Activated T-helper 1 cell treated with anti-CD3 and anti-CD28 coated beads, Interleukin-2, amount 50 U/mL, for 16 hours (primary cell): ENCODE measurements around the gene KCNC2.
"Not testable (repeated sequence)": the region's sequence is repeated elsewhere in the genome, so short reads cannot be mapped to it uniquely, and the experiment has no call there.

ENCODE experiments used
- DNase-seq, 2 donors: peaks; one replicate each; pipeline ENCODE4 v3.0.0-alpha.2; 2020; ENCODE audit warnings: low read depth in 1 of 2, low spot score in 1 of 2

The KCNC2 gene

DNA sequence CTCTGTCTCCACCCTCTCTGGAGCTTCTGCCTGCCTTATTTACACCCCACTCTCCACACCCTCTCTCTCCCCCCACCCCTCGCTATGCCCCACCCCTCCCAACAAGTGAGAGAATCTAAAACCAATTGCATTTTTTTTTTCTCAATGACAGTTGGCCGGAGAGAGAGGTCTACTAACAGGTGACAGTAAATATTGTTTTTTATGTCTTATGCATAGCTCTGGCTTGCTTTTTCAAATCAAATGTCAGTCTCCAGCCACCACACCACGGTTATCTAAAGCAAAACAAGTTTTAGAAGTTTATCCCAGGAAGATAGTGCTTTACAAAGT is at the start of gene KCNC2:
Gene KCNC2, minus strand, starts transcription at position 28 of the 327 bp plus-strand sequence.
- DNase-seq = no peak

DNA sequence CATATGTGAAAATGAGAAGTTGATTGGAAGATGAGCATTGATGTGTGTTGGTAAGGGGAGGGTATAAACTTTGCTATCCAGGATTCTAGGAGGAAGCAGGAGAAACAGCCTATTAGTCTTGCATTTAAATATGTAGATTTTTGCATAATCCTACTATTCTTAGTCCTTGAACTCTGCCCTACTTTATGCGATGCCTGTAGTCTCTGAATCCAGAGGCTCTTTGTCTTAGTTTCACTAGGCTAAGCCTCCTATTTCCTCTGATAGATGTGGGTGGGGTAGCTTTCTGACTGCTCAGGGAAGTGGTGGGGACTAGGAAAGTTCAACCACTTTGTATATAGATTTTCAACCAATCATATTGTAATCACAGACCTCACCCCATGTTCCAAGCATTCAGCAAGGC is 49.5 kb upstream of the KCNC2 start:
- DNase-seq = no peak

DNA sequence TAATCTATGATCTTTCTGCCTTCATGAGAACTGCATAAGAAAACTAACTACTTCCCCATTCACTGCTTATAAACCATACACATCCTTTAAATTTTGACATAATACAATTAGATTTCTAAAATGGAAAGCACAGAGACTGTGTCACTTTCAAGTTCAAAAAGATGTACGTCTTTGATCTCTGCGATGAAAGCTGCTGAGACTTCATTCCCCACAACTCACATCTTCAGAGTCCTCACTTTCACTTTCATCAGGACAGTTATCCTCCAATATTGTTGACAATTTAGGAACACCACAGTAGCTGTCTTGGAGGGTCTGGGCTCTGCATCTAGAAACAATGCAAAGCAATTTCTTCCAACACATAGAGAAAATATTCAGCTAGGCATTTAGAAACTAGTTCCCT is 47.9 kb upstream of the KCNC2 start:
- no peak for DNase-seq

DNA sequence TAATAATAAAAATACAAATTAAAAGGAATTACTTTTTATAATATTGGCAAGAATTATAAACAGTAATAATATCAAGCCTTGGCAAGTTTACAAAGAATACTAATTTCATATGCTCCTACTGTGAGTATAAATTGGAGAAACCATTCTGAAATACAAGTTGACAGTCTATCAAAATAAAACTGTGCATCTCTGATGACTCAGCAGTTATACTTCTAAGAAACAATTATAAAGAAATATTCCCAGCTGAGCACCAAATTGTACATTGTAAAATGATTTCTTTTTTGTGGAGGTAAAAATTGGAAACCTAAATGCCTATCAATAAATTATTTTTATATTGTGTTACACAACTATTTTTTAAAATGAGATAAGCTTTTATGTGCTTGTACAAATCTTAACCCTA is 35.5 kb upstream of the KCNC2 start:
- no peak for DNase-seq

DNA sequence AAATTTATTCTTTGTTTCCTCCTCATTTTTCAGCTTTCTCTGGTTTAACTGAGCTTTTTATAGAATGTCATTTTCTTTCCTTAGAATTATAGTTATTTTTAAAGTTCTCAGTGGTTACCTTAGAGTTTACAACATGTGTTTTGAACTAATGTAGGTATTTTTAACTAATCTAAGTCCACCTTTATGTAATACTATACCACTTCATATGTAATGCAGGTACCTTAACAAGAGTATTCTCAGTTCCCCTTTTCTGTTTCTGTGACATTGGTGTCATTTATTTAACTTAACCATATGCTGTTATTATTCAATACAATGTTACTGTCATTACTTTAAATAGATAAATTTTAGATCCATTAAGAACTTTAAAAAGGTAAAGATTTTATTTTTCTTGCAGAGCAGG is 30.3 kb upstream of the KCNC2 start:
- no peak for DNase-seq

DNA sequence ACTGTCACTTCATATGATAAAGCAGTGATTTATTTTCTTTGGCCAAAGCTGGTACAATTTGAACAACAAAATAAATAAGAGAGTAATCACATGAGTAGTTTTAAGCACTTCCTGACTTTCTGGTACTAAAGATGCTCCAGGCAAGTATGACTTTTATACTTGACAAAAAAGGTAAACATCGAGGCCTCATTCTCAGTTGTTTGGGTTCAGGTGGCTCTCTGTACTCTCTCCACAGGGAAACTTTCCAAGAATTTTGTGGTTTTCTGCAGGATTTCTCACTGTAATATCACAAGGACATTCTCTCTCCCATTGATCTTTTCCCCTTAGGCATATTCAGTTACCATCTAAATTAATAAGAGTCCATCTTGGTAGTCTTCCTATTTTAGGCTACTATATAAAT is 26.6 kb upstream of the KCNC2 start:
- DNase-seq = no peak

DNA sequence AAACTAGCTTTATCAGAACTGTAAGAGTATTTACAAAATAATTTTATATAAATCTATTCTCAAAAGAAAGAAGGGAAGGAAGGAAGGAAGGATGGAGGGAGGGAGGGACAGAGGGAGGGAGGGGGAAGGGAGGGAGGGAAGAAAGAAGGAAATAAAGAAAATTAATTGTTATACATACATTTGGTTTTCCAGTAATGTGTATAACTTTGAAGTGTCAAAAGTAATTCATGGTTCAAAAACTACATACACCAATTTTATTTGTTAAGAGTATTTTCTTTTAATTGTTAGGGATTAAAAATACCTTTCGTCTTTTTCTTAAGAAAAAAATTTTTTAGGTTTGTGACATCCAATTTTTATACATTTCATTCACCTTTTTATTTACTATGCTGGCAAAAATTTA is 17.5 kb upstream of the KCNC2 start:
- no peak for DNase-seq

DNA sequence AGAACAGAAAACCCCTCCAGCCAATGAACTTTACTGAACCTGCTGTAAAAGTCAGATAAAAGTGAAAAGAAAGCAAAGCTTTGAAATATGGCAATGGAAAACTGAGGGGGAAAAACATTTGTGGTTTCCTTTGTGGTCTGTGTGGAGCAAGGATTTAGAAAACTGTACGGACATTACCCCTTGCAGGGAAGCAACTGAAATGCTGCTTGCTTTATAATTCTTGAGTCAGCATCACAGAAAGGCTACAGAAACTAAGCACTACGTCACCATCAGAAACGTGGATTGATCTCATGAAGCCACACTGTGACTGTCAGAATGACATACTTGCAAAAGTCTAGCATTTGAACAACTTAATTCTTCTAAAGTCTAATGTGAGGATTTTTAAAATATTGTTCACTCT is 2.4 kb upstream of the KCNC2 start:
- no peak for DNase-seq

DNA sequence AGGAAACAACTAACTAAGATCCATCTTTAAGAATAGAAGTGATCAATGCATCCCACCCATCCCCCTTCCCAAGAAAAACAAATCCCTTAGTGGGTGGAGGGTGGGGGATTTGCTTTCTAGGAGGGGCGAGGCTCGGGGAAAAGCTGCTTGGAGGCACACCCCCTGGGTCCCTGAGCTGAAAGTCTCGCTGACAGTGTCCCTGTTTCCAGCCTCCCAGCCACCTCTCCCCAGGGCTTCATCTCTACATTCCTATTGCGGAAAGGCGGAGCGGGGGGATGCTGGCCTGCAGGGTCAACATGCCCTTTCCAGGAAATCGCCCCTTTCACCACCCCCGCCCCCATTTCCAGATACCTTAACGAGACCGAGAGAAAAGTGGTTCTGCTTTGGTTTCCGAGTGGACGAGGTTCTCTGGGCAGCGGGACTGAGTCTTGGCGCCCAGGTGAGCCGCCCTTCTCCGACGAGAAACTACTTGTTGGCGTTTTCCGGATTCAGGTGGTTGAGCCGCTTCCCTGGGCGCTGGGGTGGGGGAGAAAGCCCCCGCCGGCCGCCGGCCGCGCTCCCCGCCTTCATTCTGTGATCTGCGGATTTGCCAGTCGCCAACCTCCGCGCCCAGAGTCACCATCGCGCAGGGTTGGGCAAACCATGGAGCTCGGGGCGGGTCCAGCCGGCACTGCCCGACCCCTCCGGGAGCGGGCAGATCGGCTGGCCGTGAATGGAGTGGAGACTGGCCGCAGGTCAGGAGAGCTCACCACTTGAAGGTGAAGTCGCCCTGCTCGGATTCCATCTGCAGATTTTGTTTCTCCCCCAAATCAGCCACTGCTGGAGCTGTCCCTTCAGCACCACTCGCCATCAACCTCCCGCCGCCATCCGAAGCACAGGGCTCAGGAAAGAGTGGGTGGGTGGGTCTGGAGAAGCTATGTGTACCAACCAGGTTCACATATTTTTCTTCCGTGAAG is 505 bp downstream of the KCNC2 start:
- no peak for DNase-seq

DNA sequence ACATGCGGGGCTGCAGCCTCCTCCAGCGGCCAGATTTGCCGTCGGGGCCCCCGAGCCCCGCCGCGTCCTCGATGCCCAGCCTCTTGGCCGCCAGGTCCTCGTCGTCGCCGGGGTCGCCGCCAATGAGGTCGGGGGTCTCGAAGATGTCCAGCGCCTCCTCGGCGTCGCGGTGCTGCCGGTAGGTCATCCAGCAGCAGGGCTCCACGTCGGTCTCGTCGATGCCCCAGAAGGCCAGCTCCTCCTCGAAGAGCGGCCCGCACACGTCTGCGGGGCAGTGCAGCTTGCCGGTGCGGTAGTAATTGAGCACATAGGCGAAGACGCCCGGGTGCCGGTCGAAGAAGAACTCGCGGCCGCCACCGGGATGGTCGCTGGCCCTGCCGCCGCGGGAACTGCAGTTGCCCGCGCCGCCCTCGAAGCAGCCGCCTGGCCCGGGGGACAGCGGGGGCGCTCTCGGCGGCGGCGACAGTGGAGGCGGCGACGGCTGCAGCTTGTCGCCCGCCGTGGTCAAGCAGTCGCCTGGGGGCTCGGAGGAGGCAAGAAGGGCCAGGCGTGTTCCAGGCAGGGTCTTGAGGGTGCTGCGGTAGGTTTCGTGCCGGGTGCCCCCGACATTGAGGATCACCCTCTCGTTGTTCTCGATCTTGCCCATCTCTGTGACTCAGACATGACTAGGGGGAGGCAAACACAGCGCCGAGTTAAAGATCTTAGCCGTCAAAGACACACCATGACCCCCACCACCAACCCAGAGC is 2.1 kb downstream of the KCNC2 start:
- no peak for DNase-seq

DNA sequence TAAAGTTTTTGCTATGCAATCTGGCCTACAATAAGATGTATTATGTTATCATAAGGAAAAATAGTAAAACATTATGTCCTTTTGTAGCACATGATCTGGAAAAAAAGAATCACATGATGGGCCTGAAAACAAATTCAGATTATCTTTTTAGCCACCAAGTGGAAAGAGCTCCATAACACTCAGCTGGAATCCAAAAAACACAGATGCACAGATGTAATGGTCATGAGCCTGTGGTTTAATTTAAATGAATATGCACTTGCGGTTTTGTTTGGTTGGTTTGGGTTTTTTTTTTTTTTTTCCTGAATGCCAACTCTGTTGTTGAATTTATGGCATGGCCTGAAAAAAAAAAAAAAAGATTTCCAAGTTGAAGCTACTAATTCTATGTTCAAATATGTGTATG is 4.1 kb downstream of the KCNC2 start:
- no peak for DNase-seq

DNA sequence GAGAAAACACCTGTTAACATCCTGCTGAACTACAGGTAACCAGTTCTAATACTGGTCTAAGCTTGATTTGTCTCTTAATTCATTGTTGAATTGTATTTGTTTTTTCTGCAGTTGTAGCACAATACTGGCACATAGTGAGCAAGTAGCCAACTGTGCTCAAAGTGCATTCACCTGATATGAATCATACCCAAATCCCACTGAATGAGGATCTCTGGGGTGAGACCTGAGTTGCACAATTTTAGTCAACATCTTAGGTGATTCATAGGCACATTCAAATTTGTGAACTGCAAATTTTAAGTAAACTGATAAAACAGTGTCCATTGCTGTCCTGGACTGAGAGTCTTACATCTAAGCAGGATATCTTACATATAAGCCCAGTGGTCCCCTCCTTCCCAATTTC is 12.8 kb downstream of the KCNC2 start:
- no peak for DNase-seq

DNA sequence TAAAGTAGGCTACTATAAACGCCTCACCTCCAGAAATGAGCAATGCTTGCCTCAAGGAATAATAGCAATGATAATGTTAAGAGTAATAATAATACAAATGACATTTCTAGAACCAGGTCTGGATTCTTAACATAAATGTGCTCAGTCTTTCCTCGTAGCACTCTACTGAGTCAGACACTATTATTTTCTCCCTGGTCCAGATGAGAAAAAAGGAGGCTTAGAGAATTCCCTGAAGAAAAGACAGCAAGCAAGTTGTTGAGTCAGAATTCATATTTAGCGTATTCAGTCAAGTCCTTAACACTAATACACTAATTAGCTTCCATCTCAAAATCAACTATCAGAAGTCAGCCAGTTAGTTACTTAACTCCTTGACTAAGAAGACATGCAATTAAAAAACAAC is 13.2 kb downstream of the KCNC2 start:
- no peak for DNase-seq

DNA sequence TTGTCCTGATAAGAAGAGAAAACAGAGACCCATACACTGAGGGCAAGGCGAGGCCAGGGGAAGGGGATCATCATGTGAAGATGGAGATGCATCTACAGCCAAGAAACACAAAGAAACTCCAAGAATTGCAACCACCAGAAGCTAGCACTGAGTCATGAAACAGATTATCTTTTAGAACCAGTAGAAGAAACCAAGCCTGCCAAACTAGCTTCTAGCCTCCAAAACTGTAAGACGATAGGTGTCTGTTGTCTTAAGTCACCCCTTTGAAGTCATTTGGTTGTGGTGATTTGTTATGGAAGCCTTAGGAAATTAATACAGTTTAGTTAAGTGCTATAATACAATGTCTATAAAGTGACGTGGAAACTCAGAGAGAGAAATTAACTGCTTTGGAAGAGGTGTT is 15.4 kb downstream of the KCNC2 start:
- DNase-seq = no peak

DNA sequence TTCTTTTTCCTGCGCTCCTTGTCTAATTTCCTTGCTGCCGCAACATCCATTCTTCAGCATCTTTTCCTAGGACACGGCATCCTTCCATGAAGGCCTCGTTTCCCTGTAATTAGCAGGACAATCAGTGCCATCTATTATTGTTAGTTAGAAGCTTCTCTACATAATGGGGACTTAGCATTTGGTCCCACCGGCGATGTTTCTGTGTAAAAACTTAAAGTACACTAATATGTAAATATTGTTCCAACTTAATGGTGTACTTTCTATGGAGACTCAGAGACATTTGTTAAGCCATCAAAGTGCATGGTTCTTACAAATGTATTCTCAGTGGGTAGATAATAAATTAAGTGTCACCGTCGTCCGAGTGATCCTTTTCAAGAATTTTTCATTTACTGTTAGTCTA is 17.4 kb downstream of the KCNC2 start:
- DNase-seq = no peak

DNA sequence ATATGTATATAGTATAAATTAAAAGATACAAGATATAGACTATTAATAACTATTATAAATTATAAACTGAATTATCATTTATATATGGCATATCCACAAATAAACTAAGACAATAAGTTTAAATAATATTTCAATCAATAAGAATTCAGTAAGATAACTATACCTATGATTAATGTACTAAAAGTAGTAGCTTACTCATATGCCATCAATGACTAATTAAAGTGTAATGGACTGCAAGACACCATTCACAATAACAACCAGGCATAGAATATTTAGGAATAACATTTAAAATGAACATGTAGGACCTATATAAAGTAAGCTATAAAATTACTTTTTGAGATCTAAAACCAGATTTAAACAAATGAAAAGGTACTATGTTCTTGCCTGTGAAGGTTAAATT is 18.8 kb downstream of the KCNC2 start:
- DNase-seq = no peak

DNA sequence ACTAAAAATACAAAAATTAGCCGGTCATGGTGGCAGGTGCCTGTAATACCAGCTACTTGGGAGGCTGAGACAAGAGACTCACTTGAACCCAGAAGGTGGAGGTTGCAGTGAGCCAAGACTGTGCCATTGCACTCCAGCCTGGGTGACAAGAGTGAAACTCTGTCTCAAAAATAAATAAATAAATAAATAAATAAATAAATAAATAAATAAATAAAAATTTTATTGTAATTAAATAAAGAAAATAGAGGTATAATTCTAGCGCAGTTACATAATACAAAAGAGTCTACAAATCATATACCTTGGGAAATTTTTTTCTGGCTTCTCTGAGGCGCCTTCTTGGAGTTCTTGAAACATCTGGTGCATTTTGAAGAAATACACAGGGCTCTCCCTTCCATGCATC is 23.8 kb downstream of the KCNC2 start:
- not testable (repeated sequence) for DNase-seq

DNA sequence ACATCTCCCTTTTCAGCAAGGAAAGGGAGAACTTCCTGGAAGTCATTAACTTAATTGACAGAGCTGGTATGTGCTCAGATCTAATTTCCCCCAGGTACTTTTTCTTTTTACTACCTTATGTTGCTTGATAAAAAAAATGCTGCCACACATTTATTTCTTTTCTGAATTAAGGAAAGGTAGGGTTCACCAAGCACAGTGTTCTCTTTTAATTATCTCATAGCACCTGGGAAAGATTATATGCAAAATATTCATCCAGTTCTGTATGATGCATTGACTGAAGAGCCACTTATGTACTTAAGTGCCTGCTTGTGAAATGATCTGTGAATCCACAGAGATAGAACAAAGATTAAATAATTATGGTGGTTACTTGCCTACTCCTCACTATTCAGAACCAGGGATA is 25.1 kb downstream of the KCNC2 start:
- no peak for DNase-seq

DNA sequence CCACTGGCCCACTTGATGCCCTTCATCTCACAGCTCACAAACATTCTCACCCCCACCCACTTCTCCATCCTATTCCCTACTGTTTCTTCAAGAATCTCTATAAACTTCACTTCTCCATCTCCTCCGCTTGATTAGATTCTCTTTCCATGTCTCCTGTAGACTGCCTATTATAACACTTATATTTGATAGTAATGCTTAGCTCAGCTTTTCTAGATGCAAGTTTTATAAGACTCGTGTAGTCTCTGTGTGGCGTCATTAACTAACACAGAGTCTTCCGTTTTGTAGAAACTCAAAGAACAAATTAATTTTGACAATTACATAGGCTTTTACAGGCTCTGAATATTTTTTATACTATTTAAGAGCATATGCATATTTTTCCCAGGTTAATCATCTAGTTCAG is 25.7 kb downstream of the KCNC2 start:
- no peak for DNase-seq

DNA sequence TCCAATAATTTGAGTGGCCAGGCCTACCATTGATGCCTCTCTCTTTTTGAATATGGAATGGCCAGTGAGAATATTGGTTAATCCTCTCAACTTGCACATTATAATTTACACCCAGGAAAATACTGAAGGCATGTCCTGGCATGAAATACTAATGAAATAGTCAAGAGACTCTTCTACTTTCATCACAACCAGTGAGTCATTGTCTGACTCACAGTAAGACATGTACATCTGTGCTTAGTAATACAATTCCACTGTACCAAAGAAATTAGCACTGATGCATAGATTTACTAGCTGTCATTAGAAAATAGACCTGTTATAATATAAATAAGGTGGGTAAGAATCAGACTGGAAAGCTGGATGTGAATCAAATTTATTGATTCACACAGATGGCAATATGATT is 31.6 kb downstream of the KCNC2 start:
- no peak for DNase-seq

DNA sequence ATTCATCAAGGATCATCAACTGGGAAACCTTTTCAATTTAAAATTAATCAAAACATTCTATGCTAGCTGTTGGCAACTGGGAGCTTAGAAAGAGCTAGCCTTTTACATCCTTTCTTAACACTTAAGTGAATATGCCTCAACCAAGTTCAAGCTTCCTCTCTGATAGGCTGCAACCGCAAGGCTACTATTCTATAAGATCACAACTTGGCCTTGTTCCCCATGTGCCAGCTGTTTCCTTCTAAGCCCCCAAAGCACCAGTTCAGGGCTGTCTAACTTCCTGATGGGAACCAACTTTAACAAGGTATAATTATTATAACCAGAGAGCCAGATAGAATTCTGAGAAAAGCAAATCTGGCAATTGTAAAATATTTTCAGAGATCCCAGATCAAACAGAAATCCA is 37.0 kb downstream of the KCNC2 start:
- DNase-seq = no peak

DNA sequence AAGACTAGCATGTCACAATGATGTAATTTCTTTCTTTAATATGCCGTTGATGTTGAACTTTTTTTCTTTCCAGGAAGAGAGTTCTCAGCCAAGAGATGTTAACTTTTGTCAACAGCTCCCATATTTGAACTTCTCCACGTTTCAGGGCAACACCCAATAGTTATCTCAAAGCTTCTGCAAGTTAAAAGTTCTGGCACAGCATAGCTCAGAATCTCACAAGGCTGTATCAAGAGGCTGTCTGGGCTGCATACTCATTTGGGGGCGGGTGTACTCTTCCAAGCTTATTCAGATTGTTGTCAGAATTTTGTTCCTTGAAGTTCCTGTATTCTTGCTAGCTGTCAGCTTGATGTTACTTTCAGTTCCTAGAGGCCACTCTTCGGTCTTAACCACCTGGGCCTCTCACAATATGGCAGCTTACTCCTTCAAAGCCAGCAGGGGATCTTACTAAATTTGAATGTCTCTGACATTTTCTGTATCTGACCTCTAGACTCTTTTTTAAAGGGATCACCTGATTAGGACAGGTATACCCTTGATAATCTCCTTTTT is 38.9 kb downstream of the KCNC2 start:
- DNase-seq = no peak
